Heart left ventricle (tissue), 16 donors: Measurements from ENCODE around the gene TAF1B. TPM values are rescaled to one million over a fixed set of nuclear protein-coding genes. Genes with fewer than 3 reads are reported as not detected.

ENCODE experiments used
- ATAC-seq, 4 donors: fragments of 200-7000 bp; cut with Tn5 transposase; one replicate each; pipeline ENCODE4 v1.9.1; 2020 to 2022; ENCODE audit warnings: moderate library complexity in 4 of 4, mild to moderate bottlenecking in 3 of 4, moderate number of reproducible peaks in 1 of 4
- DNase-seq, 5 donors: peaks; one replicate each; pipeline ENCODE4 v3.0.0-alpha.2; 2020
- H3K27ac ChIP-seq, 12 donors: fragments of 200-600 bp; sonication (generic) in 4 of 12; one replicate each; pipeline versions ENCODE4 v1.5.0 to v1.8.0; 2016 to 2022; ENCODE audit warnings: mild to moderate bottlenecking in 2 of 12
- H3K27me3 ChIP-seq, 9 donors: fragments of 200-600 bp; sonication (generic) in 2 of 9; one replicate each; pipeline versions ENCODE4 v1.5.1 to v1.8.0; 2016 to 2022; ENCODE audit warnings: mild to moderate bottlenecking in 3 of 9
- H3K36me3 ChIP-seq, 9 donors: fragments of 200-600 bp; sonication (generic) in 2 of 9; one replicate each; pipeline versions ENCODE4 v1.5.0 to v1.8.0; 2018 to 2022; ENCODE audit warnings: mild to moderate bottlenecking in 2 of 9
- H3K4me1 ChIP-seq, 12 donors: fragments of 200-600 bp; sonication (generic) in 4 of 12; one replicate each; pipeline versions ENCODE4 v1.5.0 to v1.8.0; 2016 to 2022; ENCODE audit warnings: mild to moderate bottlenecking in 3 of 12
- H3K4me3 ChIP-seq, 12 donors: fragments of 200-600 bp; sonication (generic) in 4 of 12; one replicate each; pipeline versions ENCODE4 v1.5.0 to v1.8.0; 2017 to 2022; ENCODE audit warnings: mild to moderate bottlenecking in 9 of 12, moderate library complexity in 4 of 12
- H3K9me3 ChIP-seq, 12 donors: fragments of 200-600 bp; sonication (generic) in 4 of 12; one replicate each; pipeline versions ENCODE4 v1.5.0 to v1.8.0; 2016 to 2022; ENCODE audit warnings: mild to moderate bottlenecking in 1 of 12
- CTCF ChIP-seq, 12 donors: fragments of 200-600 bp; sonication (generic) in 4 of 12; IDR thresholded peaks; one replicate each; pipeline versions ENCODE4 v1.5.0 to v1.8.0; 2018 to 2022; ENCODE audit warnings: antibody characterized with exemption in 12 of 12, mild to moderate bottlenecking in 5 of 12
- POLR2A ChIP-seq, 2 donors: fragments of 450-650 bp; IDR thresholded peaks; one replicate each; pipeline ENCODE4 v1.6.1; 2017; ENCODE audit warnings: antibody characterized with exemption in 2 of 2, mild to moderate bottlenecking in 2 of 2, moderate library complexity in 2 of 2
- WGBS, 4 donors: extraction: QIAGEN DNeasy Blood & Tissue Kit in 2 of 4; methylation state at CpG; one replicate each; pipeline versions ENCODE4 v1.1.5 to v1.1.7; 2013 to 2018; 5-methylcytosine and 5-hydroxymethylcytosine counted together
- intact Hi-C, 10 donors: fragments of 100-400 bp; cut with DNase I; formaldehyde crosslinking; loops; one replicate each; pipeline versions ENCODE4 v1.11.1 to v1.14.2; 2022
- polyA plus RNA-seq, 2 donors: library from polyadenylated mRNA; stranded (reverse); fragments of 200-250 nt; gene quantifications; one replicate each; pipeline ENCODE4 v1.2.3, GENCODE V29; 2013
- total RNA-seq, 9 donors: library from RNA; depleted of rRNA in 2 of 9; stranded (reverse); fragments of >200 nt in 2 of 9; fragmentation: NEBNext Ultra II Directional in 3 of 9; extraction: Animal tissue kit (Norgen Biotek cat#: 25700) in 3 of 9; gene quantifications; one replicate each; pipeline versions ENCODE4 v1.1.0 to v1.2.4, GENCODE V29; 2016 to 2023
- donor health status: ischemic (EF 13 %, LVEDD 7.1; RV severe dilation, severe dysfunction).
- donor health status: healthy with polysubstance abuse.
- donor health status: DM: no; HTN: yes; CAD: no.
- donor health status: DM: no; HTN: no; CAD: no.
- donor health status: ischemic (EF 25% LVEDD 6.9; RV normal size, moderate dysfunction).
- donor health status: ischemic (EF 25% LVEDD 5.7; RV mildly dilated, moderate dysfunction).
- donor health status: healthy.
- donor health status: DM: yes; HTN: yes; CAD: no.
- donor health status: ischemic (EF 35%, LVEDD 5.7; RV mildly dilated, moderate dysfunction).
- donor health status: nonischemic (EF 11% LVEDD 7.7; RV severe dilation, severe dysfunction).
- donor health status: DM: yes; HTN: yes; CAD: no.
- donor health status: PGD.
- donor health status: ischemic (EF 29% LVEDD 5.4; RV normal size, mild dysfunction).
- donor health status: nonischemic (EF 23%, LVEDD 6.1; RV moderate dilation, normal function).

The TAF1B gene
- total and polyA plus RNA-seq, 11 donors, result 1.1 to 13.9 (median 4.7) TPM

- Histone ChIP-seq H3K27ac (no peak overlapping the region), H3K4me1 (peaks cover 0 to 15% (median 3%) of the 10 kb centered on the region in 12 donors), H3K4me3 (peak overlapping the region in 1 of 12 donors; percentile 97), H3K9me3 (no peaks in the 10 kb centered on the region), H3K27me3 (peaks cover 0 to 21% (median 0%) of the 10 kb centered on the region in 9 donors), H3K36me3 (no peaks in the 10 kb centered on the region)
- WGBS, 4 donors, result 88 to 91% (median 90%) methylated on average over 8 of the region's 8 CpGs
- TF ChIP-seq POLR2A (IDR thresholded peaks at IDR 0.05), result no peak
- no peak for TF ChIP-seq CTCF (IDR thresholded peaks at IDR 0.05)
- intact Hi-C loops, result loop anchor here in 4 of 10 donors (5.0 to 10.0 kb wide), 4 partner anchors 108 to 141 kb away; partner anchors contain the start of gene TAF1B (in 2 of the 4)
- DNase-seq (no peak), ATAC-seq (no peak)
Observed at GRCh38 chr2:9952856-9953503, 109.7 kb downstream of the TAF1B start.

GRCh38 chr2:9954136-9954535, 110.9 kb downstream of the TAF1B start:
- peaks cover 0 to 15% (median 3%) of the 10 kb centered on the region in 12 donors for H3K4me1 ChIP-seq
- no peak for ATAC-seq
- H3K36me3 ChIP-seq, result no peaks in the 10 kb centered on the region
- WGBS, 4 donors, result 91 to 94% (median 92%) methylated on average over 3 of the region's 3 CpGs
- H3K9me3 ChIP-seq, result no peaks in the 10 kb centered on the region
- TF ChIP-seq CTCF (IDR thresholded peaks at IDR 0.05), result no peak
- TF ChIP-seq POLR2A (IDR thresholded peaks at IDR 0.05), result no peak
- no peak overlapping the region for H3K27ac ChIP-seq
- DNase-seq, result no peak
- H3K4me3 ChIP-seq, result no peak overlapping the region
- H3K27me3 ChIP-seq, result peaks cover 0 to 21% (median 0%) of the 10 kb centered on the region in 9 donors
- intact Hi-C loops, result loop anchor here in 4 of 10 donors (5.0 to 10.0 kb wide), 4 partner anchors 109 to 142 kb away; partner anchors contain the start of gene TAF1B (in 2 of the 4)

DNA sequence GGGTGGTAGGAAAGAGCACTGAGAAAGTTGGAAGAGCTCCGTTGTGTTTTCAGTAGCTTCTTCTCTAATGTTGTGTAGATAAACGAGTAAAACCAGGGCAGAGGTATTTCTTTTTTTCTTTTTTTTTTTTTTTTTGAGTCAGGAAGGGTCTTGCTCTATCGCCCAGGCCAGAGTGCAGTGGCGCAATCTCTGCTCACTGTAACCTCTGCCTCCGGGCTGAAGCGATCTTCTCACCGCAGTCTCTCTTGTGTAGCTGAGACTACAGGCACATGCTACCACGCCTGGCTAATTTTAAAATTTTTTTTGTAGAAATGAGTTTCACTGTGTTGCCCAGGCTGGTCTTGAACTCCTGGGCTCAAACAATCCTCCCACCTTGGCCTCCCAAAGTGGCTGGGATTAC, 114.8 kb downstream of the TAF1B start:
- 91 to 95% (median 93%) methylated on average over 8 of the region's 8 CpGs for WGBS, 4 donors
- no peak for TF ChIP-seq CTCF (IDR thresholded peaks at IDR 0.05)
- no peak for TF ChIP-seq POLR2A (IDR thresholded peaks at IDR 0.05)

DNA sequence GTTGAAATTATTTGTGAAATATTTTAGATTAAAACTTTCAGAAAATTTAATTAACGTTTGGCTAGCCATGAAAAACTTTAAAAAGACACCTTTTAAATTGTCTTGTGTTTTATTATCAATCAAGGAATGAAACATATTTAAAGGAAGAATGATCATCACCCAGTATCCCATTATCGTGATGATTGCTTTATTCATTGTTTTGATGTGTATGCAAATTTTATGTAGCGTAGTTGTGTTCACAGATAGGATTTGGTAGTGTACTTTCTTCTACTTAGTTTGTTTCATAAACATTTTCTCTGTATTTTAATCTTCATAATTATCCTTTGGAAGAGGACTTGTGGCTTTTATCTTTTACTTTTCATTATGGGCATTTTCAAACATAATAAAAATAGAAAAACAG, 116.0 kb downstream of the TAF1B start:
- 95 to 97% (median 95%) methylated on average over 3 of the region's 3 CpGs for WGBS, 4 donors
- no peak for DNase-seq
- Histone ChIP-seq H3K27ac (no peak overlapping the region), H3K4me1 (peaks cover 0 to 3% (median 0%) of the 10 kb centered on the region in 12 donors), H3K27me3 (no peaks in the 10 kb centered on the region), H3K4me3 (no peak overlapping the region), H3K9me3 (no peaks in the 10 kb centered on the region), H3K36me3 (peaks cover 0 to 4% (median under 1%) of the 10 kb centered on the region in 9 donors)
- no peak for TF ChIP-seq CTCF (IDR thresholded peaks at IDR 0.05)
- no peak for TF ChIP-seq POLR2A (IDR thresholded peaks at IDR 0.05)
- no peak for ATAC-seq
- intact Hi-C loops, result loop anchor here in 3 of 10 donors (10.0 kb wide), 2 partner anchors 114 to 144 kb away; partner anchors contain the start of gene TAF1B (in 1 of the 3)

More for the DNA sequence above, 114.8 kb downstream of the TAF1B start:
- peaks cover 0 to 3% (median 0%) of the 10 kb centered on the region in 12 donors for H3K4me1 ChIP-seq
- H3K27me3 ChIP-seq, result peaks cover 0 to 8% (median 0%) of the 10 kb centered on the region in 9 donors
- H3K36me3 ChIP-seq, result no peaks in the 10 kb centered on the region
- H3K27ac ChIP-seq, result no peak overlapping the region
- intact Hi-C loops, result loop anchor here in 3 of 10 donors (10.0 kb wide), 2 partner anchors 113 to 143 kb away; partner anchors contain the start of gene TAF1B (in 1 of the 3)
- H3K4me3 ChIP-seq, result no peak overlapping the region
- no peaks in the 10 kb centered on the region for H3K9me3 ChIP-seq
- no peak for DNase-seq
- no peak for ATAC-seq
